Measurements from ENCODE around the gene IGF2BP3.

IGF2BP3 gene

DNA sequence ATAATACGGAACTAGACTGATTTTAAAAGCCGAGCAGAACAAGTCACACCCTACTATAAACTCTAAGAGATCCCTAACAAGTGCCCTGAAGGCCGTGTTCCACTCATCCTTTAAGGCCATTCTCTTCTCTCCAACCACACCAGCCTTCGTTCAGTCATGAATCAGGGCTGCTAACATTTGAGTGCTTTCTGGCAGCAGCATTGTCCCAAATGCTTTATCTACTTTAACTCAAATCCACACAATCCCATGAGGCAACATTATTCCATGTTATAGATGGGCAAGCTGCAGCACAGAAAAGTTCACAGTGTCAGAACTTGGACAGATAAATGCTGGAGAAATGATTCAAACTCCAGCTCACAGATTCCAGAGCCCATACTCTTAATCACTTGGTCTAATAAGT is 97.7 kb downstream of the IGF2BP3 start:
- DNase-seq, result no peak

- no peak for DNase-seq
Measured at GRCh38 chr7:23371654-23372053, 98.6 kb downstream of the IGF2BP3 start.

GRCh38 chr7:23369695-23370404 is 100.4 kb downstream of the IGF2BP3 start:
- no peak for DNase-seq

GRCh38 chr7:23369100-23369499 is 101.2 kb downstream of the IGF2BP3 start:
- DNase-seq, result no peak

GRCh38 chr7:23358152-23358674 is 112.1 kb downstream of the IGF2BP3 start:
- DNase-seq, result no peak

DNA sequence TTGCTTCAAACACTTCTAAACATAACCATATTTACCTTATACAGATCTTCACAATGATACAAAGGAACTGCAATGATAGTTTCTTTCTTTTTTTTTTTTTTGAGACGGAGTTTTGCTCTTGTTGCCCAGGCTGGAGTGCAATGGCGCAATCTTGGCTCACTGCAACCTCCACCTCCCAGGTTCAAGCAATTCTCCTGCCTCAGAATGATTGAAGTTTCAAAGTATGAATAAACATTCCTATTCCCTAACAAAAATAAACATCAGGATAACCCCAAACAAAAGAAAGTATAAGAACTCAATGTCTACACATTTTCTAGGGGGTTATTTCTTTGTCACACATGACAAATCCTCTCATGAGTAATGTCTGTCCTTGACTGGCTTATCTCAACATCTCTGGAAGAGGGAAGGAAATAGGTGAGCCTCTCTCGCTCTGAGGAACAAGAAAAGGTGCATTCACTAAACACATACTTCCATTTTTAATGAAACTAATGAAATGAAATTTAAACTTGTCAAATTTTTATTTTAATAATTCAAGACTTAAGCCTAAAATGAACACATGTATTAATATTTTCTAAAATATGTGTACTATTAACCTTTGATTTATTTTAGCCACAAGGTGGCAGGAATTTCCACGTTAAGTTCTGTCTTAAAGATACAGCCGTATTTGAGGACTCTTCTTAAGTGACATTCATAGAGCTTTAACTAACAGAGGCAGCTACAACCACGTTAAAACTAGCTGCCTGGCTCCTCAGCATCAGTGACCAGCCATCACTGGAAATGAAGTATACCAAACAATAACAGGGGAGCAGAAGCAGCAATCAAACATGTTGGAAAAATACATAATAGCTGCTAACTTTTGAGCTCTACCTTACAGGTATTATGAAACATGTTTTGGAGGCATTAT is 112.8 kb downstream of the IGF2BP3 start:
- no peak for DNase-seq

DNA sequence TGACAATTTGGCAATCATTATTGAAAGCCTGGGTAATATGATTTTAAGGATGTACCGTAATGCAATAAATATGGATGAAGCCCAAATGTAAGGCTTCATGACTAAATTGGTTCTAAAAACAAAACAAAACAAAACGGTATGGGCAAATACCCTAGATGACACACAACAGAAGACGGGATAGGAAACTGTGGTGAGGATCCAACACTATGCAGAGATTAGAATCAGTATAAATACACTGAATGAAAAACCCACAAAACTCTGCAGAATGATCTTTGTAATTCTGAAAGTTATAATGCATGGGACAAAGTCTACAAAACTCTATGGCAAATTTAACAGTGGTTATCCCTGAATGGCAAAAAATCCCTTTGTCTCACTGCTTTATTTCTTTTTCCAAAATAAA is 113.6 kb downstream of the IGF2BP3 start:
- no peak for DNase-seq

DNA sequence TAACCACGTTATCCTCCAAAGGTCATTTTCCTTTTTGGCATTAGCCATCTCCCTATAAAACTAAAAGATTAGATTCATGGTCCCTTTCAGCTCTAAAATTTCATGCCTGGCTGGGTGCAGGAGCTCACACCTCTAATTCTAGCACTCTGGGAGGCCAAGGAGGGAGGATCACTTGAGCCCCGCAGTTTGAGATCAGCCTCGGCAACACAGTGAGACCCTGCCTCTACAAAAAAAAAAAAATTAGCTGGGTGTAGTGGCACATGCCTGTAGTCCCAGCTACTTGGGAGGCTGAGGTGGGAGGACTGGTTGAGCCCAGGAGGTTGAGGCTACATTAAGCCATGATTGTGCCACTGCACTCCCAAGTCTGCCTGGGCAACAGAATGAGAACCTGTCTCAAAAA is 114.1 kb downstream of the IGF2BP3 start:
- no peak for DNase-seq

- DNase-seq, result no peak
Measured at GRCh38 chr7:23353172-23353571, 117.1 kb downstream of the IGF2BP3 start.

GRCh38 chr7:23350466-23350865 is 119.8 kb downstream of the IGF2BP3 start:
- no peak for DNase-seq

- no peak for DNase-seq
Measured at GRCh38 chr7:23349484-23350157, 120.7 kb downstream of the IGF2BP3 start.

GRCh38 chr7:23347682-23348180 is 122.6 kb downstream of the IGF2BP3 start:
- no peak for DNase-seq

DNA sequence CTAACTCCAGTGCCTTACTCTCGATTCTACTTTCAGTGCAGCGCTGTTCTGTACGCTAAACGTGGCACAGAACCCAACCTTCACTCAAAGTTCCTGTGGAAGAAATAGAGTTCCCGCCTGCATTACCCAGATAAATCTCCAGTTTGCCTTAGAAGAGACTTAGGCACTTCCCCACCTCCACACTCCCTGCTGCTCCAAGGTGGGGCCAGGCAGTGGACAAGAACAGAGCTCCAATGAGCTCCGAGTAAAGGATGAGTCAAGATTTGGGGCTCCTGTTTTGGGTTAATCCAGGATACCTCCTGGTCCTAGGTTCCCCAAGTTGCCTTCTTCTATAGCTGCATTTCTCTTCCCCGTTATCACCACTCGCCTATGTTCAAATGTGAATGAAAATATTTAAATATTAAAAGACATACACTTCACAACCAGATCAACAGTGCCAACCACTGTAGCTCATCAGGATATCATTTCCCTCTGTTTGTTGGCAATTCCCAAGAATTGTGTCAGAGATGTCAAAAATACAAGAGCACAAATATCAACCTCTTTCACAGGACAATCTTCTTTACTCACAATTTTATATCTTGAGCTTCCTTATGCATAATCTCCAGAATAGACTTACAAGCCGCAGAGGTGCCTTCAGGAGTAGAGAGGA is 123.1 kb downstream of the IGF2BP3 start:
- DNase-seq, result no peak

DNA sequence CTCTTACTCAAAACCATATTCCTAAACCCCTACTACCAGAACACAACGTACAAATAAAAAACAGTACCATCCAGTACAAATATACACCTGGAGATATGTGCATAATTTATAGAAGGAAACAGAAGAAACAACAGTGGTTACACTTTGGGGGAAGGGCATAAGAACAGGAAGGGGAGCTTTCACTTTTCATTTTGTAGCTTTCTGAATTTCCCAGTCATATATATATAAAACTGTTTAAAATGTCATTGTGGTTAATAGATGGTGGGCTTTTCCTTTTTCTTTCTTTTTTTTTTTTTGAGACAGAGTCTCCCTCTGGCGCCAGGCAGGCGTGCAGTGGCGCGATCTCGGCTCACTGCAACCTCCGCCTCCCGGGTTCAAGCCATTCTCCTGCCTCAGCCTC is 124.0 kb downstream of the IGF2BP3 start:
- DNase-seq, result no peak

DNA sequence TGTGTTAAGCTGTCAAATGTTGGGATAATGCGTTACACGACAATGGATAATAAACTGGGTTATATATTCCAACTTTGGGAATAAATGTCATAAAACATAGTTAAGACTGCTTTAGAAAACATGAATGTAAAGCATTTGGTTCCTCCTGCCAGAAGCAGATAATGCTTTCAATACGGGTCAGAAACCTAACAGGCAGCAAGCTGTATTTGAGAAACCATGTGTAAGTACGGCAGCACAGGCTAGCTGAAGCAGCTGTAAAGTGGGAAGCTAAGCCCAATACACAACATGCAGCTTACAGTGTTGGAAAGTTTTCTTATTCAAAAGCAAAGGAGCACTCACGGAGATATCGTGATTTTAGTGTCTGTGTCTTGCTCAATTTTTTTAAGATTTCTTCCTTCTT is 124.7 kb downstream of the IGF2BP3 start:
- DNase-seq, result no peak

- DNase-seq, result no peak
Measured at GRCh38 chr7:23343806-23344475, 126.3 kb downstream of the IGF2BP3 start.

DNA sequence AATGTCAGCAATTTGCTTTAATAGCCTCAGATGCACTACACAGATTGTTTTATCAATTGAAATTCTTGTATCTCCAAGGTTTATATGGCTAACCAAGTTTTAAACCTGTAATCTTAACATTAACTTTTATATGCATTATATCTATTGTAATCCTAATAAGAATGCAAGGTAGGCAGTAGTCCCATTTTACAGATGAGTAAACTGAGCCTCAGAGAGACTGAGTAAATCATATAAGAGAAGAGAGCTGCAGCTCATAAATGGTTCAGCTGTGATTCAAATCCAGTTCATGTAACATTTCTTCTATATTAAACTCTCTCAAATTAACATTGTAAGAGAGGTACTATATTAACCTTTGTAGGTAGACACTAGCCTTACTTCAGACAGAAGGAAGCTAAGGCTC is 127.2 kb downstream of the IGF2BP3 start:
- no peak for DNase-seq

DNA sequence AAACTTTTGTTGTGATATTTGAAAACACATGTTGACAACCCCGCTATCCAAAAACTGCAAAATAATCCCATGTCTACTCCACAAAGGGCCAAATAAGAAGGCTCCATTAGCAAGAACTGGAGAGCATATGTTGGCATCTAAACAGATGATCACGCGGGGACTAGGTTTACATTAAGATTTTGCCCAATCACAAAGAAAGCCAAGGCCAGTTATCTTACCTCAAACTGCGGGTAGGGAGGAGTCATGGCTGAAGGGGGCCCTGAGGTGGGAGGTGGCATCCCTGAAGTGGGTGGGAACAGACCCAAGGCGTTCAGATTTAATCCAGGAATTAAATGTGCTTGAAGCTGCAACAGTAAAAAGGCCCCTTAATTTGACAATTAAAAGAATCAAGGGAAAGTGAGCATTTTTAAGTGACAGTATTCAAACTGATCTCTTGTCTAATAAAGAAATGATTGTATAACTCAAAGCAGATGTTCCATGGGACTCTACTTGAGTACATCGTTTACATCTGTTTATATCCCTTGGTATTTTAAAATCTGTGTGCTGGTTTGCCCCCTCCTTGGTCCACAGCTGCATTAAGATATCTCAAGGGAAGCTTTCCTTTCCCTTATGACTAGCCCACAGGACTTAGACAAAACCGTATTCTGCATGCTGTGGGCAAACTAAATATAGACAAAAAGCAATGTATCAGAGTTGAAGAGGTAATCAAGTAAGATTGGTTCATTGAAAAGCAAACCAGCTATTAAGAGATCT is 128.3 kb downstream of the IGF2BP3 start:
- no peak for DNase-seq

- DNase-seq, result no peak
Measured at GRCh38 chr7:23338863-23339262, 131.4 kb downstream of the IGF2BP3 start.

- DNase-seq, result no peak
Measured at GRCh38 chr7:23338439-23338838, 131.9 kb downstream of the IGF2BP3 start.

DNA sequence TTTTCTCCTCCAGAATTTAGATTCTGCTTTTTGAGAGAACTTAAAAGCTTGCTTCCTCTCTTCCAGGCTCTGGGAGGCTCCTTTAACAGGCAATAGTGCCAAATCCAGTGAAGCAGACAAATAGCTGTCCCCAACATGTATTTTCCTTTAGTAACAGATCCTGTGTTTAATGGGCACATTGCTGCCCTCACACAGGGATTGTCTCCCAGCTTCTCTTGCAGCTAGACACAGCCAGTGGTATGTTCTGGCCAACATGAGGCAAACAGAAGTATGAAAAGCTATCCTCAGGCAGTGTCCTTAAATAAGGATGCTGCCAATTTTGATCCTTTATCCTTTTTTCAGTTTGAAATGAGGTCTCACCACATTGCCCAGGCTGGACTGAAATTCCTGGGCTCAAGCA is 132.9 kb downstream of the IGF2BP3 start:
- no peak for DNase-seq

All from stimulated activated CD4-positive, alpha-beta T cell treated with anti-CD3 and anti-CD28 coated beads, Interleukin-1b, Interleukin-23, amount 100 ng/mL, for 48 hours (primary cell).